PC-3 (cell line): Measurements from ENCODE around the gene FES. TPM values are rescaled to one million over a fixed set of nuclear protein-coding genes. Genes with fewer than 3 reads are reported as not detected.

Experiments
- ATAC-seq: fragments of 200-7000 bp; cut with Tn5 transposase; 2 replicates; pipeline ENCODE4 v1.9.1; 2020; ENCODE audit warnings: mild to moderate bottlenecking, moderate library complexity
- BruUV-seq: library from RNA; stranded (reverse); fragments of 400-500 nt; replicated peaks from 2 replicates; lab custom pipeline; 2021; lab: Mats Ljungman, UMichigan
- CTCF ChIA-PET: fragments of 300-600 bp; sonication (Branson Sonifier 250); formaldehyde crosslinking; loops from one replicate; lab custom pipeline; 2022; ENCODE audit warnings: antibody characterized with exemption; lab: Charles Lee
- POLR2A ChIA-PET: fragments of 300-600 bp; sonication (Branson Sonifier 250); formaldehyde crosslinking; loops from one replicate; lab custom pipeline; 2022; ENCODE audit warnings: antibody characterized with exemption; ENCODE audit not compliant: unreplicated experiment; lab: Charles Lee
- DNase-seq: peaks from one replicate; pipeline ENCODE4 v3.0.0-alpha.2; 2015
- H2AFZ ChIP-seq: fragments of 300-600 bp; sonication (generic); 2 replicates; pipeline ENCODE4 v1.6.0; 2016; ENCODE audit warnings: antibody characterized with exemption, low read length
- H3F3A ChIP-seq: fragments of 300-600 bp; sonication (generic); one replicate; pipeline ENCODE4 v1.6.0; 2017; ENCODE audit warnings: antibody characterized with exemption, low read length, control low read depth, mild to moderate bottlenecking; ENCODE audit not compliant: unreplicated experiment
- H3K27ac ChIP-seq: fragments of 300-600 bp; sonication (generic); 2 replicates; pipeline ENCODE4 v1.5.1; 2016; ENCODE audit warnings: mild to moderate bottlenecking, low read length
- H3K27me3 ChIP-seq: fragments of 300-600 bp; sonication (generic); 2 replicates; pipeline ENCODE4 v1.6.1; 2016; ENCODE audit warnings: low read length, mixed read lengths
- H3K36me3 ChIP-seq: fragments of 300-600 bp; sonication (generic); 2 replicates; pipeline ENCODE4 v1.6.1; 2016; ENCODE audit warnings: low read depth, mixed run types, low read length, mixed read lengths
- H3K4me1 ChIP-seq: fragments of 300-600 bp; sonication (generic); 2 replicates; pipeline ENCODE4 v1.5.1; 2016; ENCODE audit warnings: low read length; ENCODE audit not compliant: insufficient read depth
- H3K4me2 ChIP-seq: fragments of 300-600 bp; sonication (generic); 2 replicates; pipeline ENCODE4 v1.6.0; 2016; ENCODE audit warnings: low read length
- H3K4me3 ChIP-seq: fragments of 300-600 bp; sonication (generic); 2 replicates; pipeline ENCODE4 v1.5.1; 2016; ENCODE audit warnings: mild to moderate bottlenecking, low read length, mixed read lengths
- H3K79me2 ChIP-seq: fragments of 300-600 bp; sonication (generic); 2 replicates; pipeline ENCODE4 v1.6.1; 2017; ENCODE audit warnings: low read length, mixed read lengths
- H3K9ac ChIP-seq: fragments of 300-600 bp; sonication (generic); 2 replicates; pipeline ENCODE4 v1.6.0; 2016; ENCODE audit warnings: mild to moderate bottlenecking, low read length
- H3K9me2 ChIP-seq: fragments of 300-600 bp; sonication (generic); replicated peaks from 2 replicates; pipeline ENCODE4 v1.6.1; 2016; ENCODE audit warnings: mixed run types, low read length, mixed read lengths
- H3K9me3 ChIP-seq: fragments of 300-600 bp; sonication (generic); 2 replicates; pipeline ENCODE4 v1.6.1; 2016; ENCODE audit warnings: low read length, mixed read lengths
- H4K20me1 ChIP-seq: fragments of 300-600 bp; sonication (generic); 2 replicates; pipeline ENCODE4 v1.6.1; 2016; ENCODE audit warnings: low read length, mixed read lengths
- CTCF ChIP-seq: fragments of 300-600 bp; sonication (generic); conservative IDR thresholded peaks from 2 replicates; pipeline ENCODE4 v1.5.1; 2017; ENCODE audit warnings: antibody characterized with exemption, low read depth, mild to moderate bottlenecking, low read length
- EZH2 ChIP-seq: fragments of 300-600 bp; sonication (generic); IDR thresholded peaks from one replicate; pipeline ENCODE4 v1.6.1; 2017; ENCODE audit warnings: antibody characterized with exemption, mild to moderate bottlenecking, low read length; ENCODE audit not compliant: unreplicated experiment
- EZH2phosphoT487 ChIP-seq: fragments of 300-600 bp; sonication (generic); IDR thresholded peaks from 2 replicates; pipeline ENCODE4 v1.6.1; 2018; ENCODE audit warnings: mild to moderate bottlenecking, antibody characterized with exemption, low read length, borderline replicate concordance
- intact Hi-C: fragments of 100-400 bp; cut with micrococcal nuclease; formaldehyde crosslinking; loops from 2 replicates; pipeline ENCODE4 v1.9.0; 2023
- total RNA-seq: library from RNA; depleted of rRNA; stranded (reverse); fragments of >200 nt; gene quantifications from 2 replicates; pipeline ENCODE4 v1.2.3, GENCODE V29; 2014

Gene FES
- total RNA-seq, 1 experiment from 2014 or later, result 2.8 TPM

DNA sequence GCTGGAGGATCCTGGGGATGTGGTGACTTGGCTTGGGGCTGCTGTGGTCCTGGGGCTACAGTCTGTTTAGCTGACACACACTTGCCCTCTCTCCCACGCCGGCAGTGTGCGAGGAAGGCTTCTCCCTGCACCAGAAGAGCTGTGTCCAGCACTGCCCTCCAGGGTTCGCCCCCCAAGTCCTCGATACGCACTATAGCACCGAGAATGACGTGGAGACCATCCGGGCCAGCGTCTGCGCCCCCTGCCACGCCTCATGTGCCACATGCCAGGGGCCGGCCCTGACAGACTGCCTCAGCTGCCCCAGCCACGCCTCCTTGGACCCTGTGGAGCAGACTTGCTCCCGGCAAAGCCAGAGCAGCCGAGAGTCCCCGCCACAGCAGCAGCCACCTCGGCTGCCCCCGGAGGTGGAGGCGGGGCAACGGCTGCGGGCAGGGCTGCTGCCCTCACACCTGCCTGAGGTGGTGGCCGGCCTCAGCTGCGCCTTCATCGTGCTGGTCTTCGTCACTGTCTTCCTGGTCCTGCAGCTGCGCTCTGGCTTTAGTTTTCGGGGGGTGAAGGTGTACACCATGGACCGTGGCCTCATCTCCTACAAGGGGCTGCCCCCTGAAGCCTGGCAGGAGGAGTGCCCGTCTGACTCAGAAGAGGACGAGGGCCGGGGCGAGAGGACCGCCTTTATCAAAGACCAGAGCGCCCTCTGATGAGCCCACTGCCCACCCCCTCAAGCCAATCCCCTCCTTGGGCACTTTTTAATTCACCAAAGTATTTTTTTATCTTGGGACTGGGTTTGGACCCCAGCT, 2.9 kb upstream of the FES start:
- no TSS peak for BruUV-seq
- TF ChIP-seq EZH2phosphoT487 (no peak), EZH2 (no peak), CTCF (no peak)
- CTCF ChIA-PET, result no interaction called here
- no peak for DNase-seq
- no peak overlapping the region for H3K4me2 ChIP-seq
- H4K20me1 ChIP-seq, result no peaks in the 10 kb centered on the region
- POLR2A ChIA-PET, result no interaction called here
- H3F3A ChIP-seq, result no peaks in the 10 kb centered on the region
- no peak for ATAC-seq
- H3K79me2 ChIP-seq, result no peaks in the 10 kb centered on the region
- H3K27me3 ChIP-seq, result no peaks in the 10 kb centered on the region
- intact Hi-C loops, result no loop called here
- H3K4me1 ChIP-seq, result no peaks in the 10 kb centered on the region
- H3K36me3 ChIP-seq, result peaks cover 3% of the 10 kb centered on the region
- no peak overlapping the region for H3K4me3 ChIP-seq
- no peaks in the 10 kb centered on the region for H3K9me2 ChIP-seq
- no peak overlapping the region for H3K9ac ChIP-seq
- no peak overlapping the region for H3K27ac ChIP-seq
- H3K9me3 ChIP-seq, result no peaks in the 10 kb centered on the region
- no peak overlapping the region for H2AFZ ChIP-seq

DNA sequence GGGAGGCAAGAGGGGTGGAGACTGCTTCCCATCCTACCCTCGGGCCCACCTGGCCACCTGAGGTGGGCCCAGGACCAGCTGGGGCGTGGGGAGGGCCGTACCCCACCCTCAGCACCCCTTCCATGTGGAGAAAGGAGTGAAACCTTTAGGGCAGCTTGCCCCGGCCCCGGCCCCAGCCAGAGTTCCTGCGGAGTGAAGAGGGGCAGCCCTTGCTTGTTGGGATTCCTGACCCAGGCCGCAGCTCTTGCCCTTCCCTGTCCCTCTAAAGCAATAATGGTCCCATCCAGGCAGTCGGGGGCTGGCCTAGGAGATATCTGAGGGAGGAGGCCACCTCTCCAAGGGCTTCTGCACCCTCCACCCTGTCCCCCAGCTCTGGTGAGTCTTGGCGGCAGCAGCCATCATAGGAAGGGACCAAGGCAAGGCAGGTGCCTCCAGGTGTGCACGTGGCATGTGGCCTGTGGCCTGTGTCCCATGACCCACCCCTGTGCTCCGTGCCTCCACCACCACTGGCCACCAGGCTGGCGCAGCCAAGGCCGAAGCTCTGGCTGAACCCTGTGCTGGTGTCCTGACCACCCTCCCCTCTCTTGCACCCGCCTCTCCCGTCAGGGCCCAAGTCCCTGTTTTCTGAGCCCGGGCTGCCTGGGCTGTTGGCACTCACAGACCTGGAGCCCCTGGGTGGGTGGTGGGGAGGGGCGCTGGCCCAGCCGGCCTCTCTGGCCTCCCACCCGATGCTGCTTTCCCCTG, 2.2 kb upstream of the FES start:
- H3K27ac ChIP-seq, result no peak overlapping the region
- intact Hi-C loops, result no loop called here
- BruUV-seq, result TSS peak; percentile 23

More for the DNA sequence above, 2.2 kb upstream of the FES start:
- no peak for ATAC-seq
- no peaks in the 10 kb centered on the region for H4K20me1 ChIP-seq
- no peak for TF ChIP-seq EZH2phosphoT487
- no peak for TF ChIP-seq CTCF
- TF ChIP-seq EZH2, result no peak
- H3K4me3 ChIP-seq, result no peak overlapping the region
- no peaks in the 10 kb centered on the region for H3K79me2 ChIP-seq
- CTCF ChIA-PET, result no interaction called here
- H3F3A ChIP-seq, result no peaks in the 10 kb centered on the region
- no peak for DNase-seq
- H3K4me2 ChIP-seq, result no peak overlapping the region
- peaks cover 3% of the 10 kb centered on the region for H3K36me3 ChIP-seq
- POLR2A ChIA-PET, result no interaction called here
- H2AFZ ChIP-seq, result no peak overlapping the region
- no peaks in the 10 kb centered on the region for H3K4me1 ChIP-seq
- H3K9me2 ChIP-seq, result no peaks in the 10 kb centered on the region
- no peaks in the 10 kb centered on the region for H3K9me3 ChIP-seq
- H3K27me3 ChIP-seq, result no peaks in the 10 kb centered on the region
- H3K9ac ChIP-seq, result no peak overlapping the region
